NOMO-1 treated with DMSO at 0.1 percent for 48 hours (cell line): ENCODE measurements around the gene CCDC78.
A peak's percentile ranks its signal among the peaks of the same experiment; 100 is the strongest.
"Not testable (repeated sequence)": the region's sequence is repeated elsewhere in the genome, so short reads cannot be mapped to it uniquely, and the experiment has no call there.

Experiments
- DNase-seq: peaks from one replicate; lab custom pipeline; 2025; ENCODE audit not compliant: unreplicated experiment; lab: John Stamatoyannopoulos, UW

The CCDC78 gene

DNA sequence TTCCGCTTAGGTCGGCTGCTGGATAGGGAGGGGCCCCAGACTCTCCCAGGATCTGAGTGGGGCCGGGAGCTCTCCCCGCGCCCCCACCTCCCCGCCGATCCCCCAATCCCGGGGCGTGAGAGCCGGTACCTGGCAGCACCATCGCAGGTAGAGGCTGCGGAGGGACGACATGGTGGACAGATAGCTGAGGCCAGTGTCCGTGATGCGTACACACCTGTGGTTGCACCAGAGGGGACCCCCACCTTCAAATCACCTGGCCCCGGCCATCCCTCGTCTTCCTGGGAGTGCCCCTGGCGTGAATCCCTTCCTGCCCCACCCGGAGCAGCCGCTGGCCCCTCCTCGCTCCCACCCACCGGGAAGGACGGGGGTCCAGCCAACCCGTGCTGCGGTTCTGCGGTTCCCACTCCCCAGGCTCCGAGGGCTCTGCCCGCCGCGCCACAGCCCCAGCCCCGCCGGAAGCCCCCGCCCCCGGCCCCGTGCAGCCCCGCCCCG is 31.3 kb downstream of the CCDC78 start:
- no peak for DNase-seq

GRCh38 chr16:694187-694862 is 31.9 kb downstream of the CCDC78 start:
- DNase-seq, result no peak

DNA sequence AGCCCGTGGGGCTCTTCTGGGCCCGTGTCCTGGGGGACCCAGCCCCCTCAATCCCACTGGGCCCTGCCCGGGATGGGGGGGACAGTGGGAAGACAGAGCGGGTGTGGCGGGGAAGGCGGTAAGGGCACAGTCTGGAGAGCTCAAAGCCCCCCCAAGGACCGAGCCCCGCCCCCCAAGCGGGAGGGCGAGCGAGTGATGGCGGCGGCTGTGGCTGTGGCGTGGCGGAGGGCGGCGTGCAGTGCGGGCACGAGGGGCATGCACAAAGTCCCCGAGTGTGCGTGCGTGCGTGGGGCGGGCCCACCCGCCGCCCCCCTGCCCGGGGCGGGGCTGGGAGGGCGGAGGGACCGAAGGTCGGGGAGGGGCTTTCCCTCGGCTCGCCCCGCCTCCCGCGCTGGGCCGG is 32.5 kb downstream of the CCDC78 start:
- DNase-seq, result no peak

- no peak for DNase-seq
These were observed 32.9 kb downstream of the CCDC78 start for GRCh38 chr16:693364-693763.

- no peak for DNase-seq
These were observed 33.7 kb downstream of the CCDC78 start for GRCh38 chr16:692356-693108.

DNA sequence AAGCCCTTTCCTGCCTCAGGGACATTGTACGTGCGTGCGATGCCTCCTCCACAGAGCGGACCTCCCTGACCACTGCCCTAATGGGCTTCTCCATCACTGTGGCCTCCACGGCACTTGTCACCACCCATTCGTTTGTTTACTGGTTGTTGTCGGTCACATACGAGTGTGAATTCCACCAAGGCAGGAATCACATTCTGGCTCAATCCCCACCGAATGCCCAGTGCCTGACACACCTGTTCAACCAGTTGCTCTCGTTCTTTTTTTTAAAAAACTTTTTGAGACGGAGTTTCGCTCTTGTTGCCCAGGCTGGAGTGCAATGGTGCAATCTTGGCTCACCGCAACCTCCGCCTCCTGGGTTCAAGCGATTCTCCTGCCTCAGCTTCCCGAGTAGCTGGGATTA is 35.0 kb downstream of the CCDC78 start:
- not testable (repeated sequence) for DNase-seq

DNA sequence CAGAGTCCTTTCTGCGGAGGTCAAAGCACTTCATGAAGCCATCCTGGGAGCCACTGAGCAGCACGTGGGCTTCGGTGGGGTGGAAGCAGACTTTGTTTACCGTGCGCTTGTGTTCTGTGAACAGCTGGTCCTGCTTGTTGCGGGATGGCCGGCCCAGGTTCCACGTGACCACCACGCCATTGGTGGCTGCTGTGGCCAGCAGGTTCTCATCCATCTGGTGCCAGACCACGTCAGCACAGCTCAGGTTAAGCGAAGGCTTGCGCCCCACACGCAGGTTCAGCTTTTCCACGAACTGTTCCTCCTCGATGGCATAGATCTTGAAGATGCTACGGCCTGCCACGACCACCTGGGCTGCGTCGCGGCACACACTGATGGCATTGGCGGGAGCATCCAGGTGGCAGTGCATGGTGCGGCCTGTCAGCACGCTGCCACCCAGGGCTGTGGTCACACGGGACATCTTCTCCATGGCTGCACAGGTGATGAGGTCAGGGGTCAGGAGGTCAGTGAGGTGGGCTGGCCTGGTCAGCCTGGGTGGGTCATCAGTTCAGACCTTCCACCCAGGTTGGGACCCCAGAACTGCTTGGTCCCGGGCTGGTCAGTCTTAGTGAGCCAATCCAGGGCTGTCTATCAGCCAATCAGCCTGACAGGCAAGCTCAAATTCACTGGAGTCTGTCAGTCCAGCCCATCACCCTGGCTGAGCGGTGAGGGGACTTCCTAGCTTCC is 36.9 kb downstream of the CCDC78 start:
- DNase-seq, result no peak

- DNase-seq, result no peak
These were observed 38.7 kb downstream of the CCDC78 start for GRCh38 chr16:687499-687898.

DNA sequence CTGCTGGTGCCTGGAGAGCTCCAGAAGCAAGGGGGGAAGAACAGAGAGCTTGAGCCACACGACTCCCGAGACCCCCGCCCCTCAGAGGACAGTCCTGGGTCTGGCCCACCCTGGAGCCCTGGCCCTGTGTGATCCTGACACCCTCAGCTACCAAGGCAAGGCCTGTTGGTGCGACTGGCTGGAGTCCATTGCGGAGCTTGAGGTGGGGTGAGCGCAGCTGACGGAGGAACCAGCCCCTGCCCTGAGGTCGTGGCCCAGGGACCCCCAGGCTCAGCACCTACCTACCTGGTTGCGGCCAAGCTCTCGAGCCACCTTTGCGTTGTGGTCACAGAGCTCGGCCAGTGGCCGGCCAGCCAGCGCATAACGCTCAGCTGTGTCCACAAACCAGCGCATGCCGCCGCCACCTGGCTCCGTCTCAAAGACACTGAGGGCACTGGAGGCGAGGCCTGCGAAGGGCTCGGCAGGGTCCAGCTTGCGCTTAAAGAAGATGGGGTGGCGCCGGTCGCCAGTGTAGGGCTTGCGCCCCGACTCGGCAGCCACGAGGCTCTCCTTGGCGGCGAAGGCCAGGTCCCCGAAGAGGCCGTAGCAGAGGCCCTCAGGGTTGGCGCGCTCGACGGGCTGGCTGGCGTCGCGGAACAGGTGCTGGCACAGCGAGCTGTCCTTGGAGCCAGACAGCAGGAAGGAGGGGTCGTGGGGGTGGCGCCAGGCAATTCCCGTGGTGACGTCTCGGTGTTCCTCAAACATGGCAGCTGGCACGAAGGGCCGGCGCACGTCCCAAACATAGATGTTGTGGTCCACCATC is 39.6 kb downstream of the CCDC78 start:
- no peak for DNase-seq

- DNase-seq, result no peak
These were observed 40.3 kb downstream of the CCDC78 start for GRCh38 chr16:685967-686366.

DNA sequence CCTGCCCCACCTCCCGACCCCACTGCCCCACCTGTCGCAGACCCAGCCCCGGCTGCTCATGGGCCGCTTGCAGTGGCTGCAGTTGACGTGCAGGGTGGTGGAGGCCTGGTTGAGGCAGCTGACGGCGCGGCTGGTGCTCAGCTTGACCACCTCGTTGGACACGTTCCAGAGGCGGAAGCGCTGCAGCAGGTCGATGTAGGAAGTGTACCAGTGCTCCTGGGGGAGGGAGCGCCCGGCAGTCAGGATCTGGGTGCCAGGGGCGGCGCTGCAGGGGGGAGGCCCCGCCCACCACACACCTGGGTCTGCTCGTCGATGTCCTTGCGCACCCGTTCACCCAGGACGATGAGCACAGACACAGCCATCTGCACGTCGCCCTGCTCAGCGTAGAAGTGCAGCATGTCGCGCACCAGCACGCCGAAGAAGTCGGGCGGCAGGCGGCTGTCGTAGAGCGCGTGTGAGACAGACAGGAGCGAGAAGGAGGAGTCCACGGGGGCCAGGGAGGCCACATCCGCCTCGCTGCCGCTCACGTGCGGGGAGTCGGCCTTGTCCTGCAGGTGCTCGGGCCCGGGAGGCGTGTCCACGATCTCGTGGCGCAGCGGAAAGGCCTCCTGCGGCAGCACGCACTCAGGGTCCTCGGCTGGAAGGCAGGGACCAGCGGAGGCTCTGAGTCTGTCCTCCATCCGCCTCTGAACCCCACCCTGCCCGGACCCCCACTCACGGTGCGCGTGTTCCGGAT is 41.1 kb downstream of the CCDC78 start:
- no peak for DNase-seq

DNA sequence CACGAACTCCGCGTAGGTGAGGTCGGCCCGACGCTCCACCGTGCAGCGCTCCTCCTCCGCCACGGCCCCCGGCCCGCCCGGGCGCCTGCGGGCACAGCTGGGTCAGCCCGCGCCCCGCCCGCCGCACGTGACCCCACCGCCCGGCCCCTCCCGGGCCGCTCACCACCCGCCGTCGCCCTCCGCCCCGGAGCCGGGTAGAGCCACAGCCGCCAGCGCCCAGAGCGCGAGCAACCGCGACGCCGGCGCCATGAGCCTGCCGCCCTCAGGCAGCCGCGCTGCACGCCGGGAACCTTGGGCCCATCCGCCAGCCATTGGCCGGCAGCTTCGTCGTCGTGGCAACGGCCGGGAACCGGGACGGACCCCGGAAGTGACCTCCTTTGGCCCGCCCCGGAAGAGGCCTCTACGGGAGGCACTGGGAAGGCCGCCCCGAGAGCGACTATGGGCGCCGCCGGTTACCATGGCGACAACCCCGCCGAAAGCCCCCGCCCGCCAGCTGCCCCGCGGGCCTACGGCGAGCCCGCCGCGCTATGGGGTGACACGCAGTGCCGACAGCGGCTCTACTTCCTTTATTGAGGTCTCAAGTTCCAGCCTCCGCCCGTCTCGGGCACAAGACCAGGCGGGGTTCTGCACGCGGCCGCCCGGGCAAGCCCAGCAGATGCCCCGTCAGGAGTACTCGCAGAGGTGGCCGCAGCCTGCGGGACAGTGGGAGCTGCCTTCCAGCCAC is 42.0 kb downstream of the CCDC78 start, which contains the start of gene JMJD8:
JMJD8 (minus strand) TSS at position 264 of the 724 bp plus-strand sequence; CDS start at position 249, 15 bp downstream.
- DNase-seq, result peak; percentile 88

- no peak for DNase-seq
These were observed 42.7 kb downstream of the CCDC78 start for GRCh38 chr16:683396-684070.

DNA sequence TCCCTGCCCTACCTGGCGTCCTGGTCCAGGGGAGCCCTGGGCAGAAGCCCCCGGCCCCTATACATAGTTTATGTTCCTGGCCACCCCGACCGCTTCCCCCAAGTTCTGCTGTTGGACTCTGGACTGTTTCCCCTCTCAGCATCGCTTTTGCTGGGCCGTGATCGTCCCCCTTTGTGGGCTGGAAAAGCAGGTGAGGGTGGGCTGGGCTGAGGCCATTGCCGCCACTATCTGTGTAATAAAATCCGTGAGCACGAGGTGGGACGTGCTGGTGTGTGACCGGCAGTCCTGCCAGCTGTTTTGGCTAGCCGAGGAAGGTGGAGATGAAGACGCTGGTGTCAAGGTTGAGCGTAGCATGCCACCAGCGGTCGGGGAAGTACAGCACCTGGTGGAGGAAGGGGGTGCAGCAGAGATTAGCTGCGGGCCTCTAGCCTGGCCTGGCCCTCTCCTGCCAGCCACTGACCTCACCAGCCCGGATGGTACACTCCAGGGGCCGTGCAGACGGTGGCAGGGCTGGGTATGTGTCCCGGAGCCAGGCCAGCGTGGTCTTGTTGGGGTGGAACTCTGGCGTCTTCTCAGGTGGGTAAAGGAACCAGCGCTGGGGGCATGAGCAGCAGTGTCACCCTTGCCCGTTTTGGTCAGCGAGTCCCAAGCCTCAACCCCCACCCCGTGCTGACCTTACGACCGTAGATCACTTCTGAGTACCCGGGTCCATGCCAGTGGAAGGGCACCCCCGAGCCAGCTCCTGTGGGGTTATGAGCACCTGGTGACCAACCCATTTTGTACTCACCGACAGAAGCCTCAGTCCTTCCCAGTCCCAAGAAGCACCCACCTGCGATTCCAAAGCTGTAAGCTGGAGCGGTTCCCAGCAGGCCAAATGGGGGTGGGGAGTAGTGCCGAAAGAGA is 43.5 kb downstream of the CCDC78 start:
- DNase-seq, result no peak

- DNase-seq, result no peak
These were observed 44.4 kb downstream of the CCDC78 start for GRCh38 chr16:681746-682427.

- peak; percentile 34 for DNase-seq
These were observed 45.1 kb downstream of the CCDC78 start for GRCh38 chr16:680967-681745.

DNA sequence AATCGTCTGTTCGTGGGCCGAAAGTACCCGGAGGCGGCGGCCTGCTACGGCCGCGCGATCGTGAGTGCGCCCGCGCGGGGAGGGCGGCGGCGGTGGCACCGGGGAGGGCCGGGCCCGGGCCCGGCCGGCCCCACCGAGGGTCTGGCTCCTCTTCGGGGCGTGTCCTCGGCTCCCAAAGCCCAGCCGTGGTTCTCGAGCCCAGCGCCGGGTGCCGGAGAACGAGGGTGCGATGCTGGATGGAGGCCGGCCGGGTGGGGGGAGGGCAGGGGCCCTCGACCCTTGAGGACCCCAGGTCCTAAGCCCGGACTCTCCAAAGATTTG is 45.7 kb downstream of the CCDC78 start:
- no peak for DNase-seq
